IMR-90 (cell line): ENCODE data around the gene SRP14. TPM values are rescaled to one million over a fixed set of nuclear protein-coding genes. Genes with fewer than 3 reads are reported as not detected.

Source experiments
- CHD1 ChIP-seq: IDR thresholded peaks from 2 replicates; pipeline ENCODE4 v1.6.1; 2012; ENCODE audit warnings: low read depth, low read length, improper control_type of control experiment
- MAFK ChIP-seq: IDR thresholded peaks from 2 replicates; pipeline ENCODE4 v1.6.1; 2012; ENCODE audit warnings: low read depth, low read length, improper control_type of control experiment
- polyA plus RNA-seq, 3 experiments: library from polyadenylated mRNA; depleted of rRNA; stranded (reverse); fragments of >200 nt; gene quantifications; 2 replicates each; pipeline ENCODE4 v1.2.3, GENCODE V29; 2012; ENCODE audit warnings: low replicate concordance in 1 of 3
- total RNA-seq: library from RNA; depleted of rRNA; stranded (reverse); fragments of >200 nt; gene quantifications from 2 replicates; pipeline ENCODE4 v1.2.3, GENCODE V29; 2012
- TF ChIP-seq, protein P1 (sequence below): conservative IDR thresholded peaks from 2 replicates; pipeline ENCODE4 v1.5.1; 2012; ENCODE audit warnings: mild to moderate bottlenecking, low read depth, low read length, improper control_type of control experiment

The SRP14 gene
- total and polyA plus RNA-seq, 2 of the 4 experiments (the other 2 are of a cell fraction): 106 to 295 TPM

DNA sequence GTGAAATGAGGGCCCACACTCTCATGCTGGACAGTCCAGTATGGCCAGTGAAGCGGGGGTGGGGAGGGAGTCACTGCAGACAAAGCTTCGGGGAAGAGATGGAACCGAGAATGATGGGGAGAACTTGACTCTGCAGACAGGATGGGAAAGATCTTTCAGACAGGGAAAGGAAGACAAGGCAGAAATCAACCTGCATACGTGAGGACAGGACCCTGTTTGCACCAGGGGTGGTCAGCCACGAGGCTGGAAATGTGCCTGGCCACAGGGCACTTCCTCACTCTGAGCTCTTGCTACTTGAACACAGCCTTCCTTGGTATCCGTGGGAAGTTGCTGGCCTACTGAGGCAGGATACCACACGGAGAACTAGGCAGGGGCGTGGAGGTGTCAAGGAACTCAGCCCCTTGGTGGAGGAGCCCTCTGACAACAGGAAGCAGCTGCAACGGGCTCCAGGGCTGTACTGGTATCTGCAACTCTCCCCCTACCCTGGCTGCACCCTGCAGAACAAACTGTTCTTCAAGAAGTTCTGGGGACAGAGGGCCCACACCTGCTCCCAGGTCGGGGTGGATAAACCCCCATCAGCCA lies 9.3 kb upstream of the SRP14 start (continued):
- TF ChIP-seq, protein P1, sequence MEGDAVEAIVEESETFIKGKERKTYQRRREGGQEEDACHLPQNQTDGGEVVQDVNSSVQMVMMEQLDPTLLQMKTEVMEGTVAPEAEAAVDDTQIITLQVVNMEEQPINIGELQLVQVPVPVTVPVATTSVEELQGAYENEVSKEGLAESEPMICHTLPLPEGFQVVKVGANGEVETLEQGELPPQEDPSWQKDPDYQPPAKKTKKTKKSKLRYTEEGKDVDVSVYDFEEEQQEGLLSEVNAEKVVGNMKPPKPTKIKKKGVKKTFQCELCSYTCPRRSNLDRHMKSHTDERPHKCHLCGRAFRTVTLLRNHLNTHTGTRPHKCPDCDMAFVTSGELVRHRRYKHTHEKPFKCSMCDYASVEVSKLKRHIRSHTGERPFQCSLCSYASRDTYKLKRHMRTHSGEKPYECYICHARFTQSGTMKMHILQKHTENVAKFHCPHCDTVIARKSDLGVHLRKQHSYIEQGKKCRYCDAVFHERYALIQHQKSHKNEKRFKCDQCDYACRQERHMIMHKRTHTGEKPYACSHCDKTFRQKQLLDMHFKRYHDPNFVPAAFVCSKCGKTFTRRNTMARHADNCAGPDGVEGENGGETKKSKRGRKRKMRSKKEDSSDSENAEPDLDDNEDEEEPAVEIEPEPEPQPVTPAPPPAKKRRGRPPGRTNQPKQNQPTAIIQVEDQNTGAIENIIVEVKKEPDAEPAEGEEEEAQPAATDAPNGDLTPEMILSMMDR: no peak
- TF ChIP-seq CHD1: no peak
- no peak for TF ChIP-seq MAFK
